Measurements from ENCODE around the gene ZNF407.
"Not testable (repeated sequence)": the region's sequence is repeated elsewhere in the genome, so short reads cannot be mapped to it uniquely, and the experiment has no call there.

ZNF407 gene, protein sequence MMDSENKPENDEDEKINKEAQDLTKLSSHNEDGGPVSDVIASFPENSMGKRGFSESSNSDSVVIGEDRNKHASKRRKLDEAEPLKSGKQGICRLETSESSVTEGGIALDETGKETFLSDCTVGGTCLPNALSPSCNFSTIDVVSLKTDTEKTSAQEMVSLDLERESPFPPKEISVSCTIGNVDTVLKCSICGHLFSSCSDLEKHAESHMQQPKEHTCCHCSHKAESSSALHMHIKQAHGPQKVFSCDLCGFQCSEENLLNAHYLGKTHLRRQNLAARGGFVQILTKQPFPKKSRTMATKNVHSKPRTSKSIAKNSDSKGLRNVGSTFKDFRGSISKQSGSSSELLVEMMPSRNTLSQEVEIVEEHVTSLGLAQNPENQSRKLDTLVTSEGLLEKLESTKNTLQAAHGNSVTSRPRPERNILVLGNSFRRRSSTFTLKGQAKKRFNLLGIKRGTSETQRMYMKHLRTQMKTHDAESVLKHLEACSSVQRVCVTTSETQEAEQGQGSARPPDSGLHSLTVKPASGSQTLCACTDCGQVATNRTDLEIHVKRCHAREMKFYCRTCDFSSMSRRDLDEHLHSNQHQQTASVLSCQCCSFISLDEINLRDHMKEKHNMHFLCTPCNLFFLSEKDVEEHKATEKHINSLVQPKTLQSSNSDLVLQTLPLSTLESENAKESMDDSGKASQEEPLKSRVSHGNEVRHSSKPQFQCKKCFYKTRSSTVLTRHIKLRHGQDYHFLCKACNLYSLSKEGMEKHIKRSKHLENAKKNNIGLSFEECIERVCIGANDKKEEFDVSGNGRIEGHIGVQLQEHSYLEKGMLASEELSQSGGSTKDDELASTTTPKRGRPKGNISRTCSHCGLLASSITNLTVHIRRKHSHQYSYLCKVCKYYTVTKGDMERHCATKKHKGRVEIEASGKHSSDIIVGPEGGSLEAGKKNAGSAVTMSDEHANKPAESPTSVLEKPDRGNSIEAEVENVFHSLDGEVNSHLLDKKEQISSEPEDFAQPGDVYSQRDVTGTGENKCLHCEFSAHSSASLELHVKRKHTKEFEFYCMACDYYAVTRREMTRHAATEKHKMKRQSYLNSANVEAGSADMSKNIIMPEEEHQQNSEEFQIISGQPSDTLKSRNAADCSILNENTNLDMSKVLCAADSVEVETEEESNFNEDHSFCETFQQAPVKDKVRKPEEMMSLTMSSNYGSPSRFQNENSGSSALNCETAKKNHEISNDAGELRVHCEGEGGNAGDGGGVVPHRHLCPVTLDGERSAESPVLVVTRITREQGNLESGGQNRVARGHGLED (N-terminal part only)

DNA sequence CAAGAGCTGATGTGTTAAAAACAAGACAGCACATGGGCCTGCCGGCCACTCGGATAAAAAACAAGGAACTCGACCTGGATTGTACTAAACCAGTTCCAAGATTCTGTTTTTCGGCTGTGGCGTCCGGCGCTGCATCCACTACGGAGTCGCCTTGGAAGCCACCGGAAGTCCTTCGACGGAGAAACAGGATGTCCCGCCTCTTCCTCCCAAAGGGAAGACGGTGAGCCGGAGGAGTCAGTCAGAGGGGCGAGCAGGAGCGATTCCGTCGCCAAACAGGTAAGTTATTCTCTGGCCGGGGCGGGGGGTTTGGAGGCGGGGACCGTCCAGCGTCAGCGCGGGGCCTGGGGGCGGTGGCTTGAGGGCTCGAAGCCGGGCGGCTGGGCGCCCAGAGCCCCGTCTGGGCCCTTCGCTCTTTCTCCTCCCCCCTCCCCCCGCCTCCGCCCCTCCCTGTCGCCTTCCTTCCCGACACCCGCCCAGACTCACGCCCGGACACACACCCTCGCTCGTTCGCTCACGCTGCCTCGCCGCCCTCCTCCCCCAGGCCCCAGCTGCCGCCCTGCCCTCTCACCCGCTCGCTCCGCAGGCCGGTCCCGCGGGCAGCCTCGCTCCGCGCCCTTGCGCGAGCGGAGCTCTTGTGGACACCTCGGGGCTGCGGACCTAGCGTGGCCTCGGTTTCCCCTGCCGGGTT lies at the start of gene ZNF407:
Gene ZNF407, plus strand, starts transcription at position 209 of the 688 bp plus-strand sequence. CDS start 33,150 bp downstream, outside the sequence.
- peak; percentile 73 to 78 for DNase-seq (ENCODE audit: low read depth in 2 of 2)

DNA sequence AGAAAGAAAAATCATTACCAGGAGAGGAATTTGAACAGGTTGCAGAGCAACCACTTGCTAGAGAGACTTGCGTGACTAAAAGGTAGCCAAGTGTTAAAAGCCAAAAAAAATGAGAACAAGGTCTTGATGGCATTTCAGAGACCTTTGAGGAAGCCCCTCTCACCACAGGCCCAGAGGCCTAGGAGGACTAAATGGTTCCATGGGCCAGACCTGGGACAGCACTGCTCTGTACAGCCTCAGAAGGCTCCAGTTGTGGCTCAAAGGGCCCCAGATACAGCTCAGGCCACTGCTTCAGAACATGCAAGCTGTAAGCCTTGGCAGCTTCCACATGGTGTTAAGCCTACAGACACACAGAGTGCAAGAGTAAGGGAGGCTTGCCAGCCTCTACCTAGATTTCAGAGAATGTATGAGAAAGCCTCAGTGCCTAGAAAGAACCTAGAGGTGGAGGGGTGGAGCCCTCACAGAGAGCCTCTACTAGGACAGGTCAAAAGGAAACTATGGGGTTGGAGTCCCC lies 48.0 kb upstream of the ZNF407 start:
- no peak for DNase-seq (ENCODE audit: low read depth in 2 of 2)

DNA sequence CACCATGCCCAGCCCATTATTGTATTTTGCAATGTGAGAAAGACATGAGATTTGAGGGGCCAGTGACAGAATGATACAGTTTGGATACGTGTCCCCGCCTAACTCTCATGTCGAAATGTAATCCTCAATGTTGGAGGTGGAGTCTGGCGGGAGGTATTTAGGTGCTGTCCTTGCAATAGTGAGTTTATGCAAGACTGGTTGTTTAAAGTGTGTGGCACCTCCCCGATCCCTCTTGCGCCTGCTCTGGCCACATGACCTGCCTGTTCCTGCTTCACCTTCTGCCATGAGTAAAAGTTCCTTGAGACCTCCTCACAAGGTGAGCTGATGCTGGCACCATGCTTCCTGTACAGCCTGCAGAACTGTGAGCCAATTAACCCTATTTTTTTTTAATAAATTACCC lies 46.8 kb upstream of the ZNF407 start:
- no peak for DNase-seq (ENCODE audit: low read depth in 2 of 2)

DNA sequence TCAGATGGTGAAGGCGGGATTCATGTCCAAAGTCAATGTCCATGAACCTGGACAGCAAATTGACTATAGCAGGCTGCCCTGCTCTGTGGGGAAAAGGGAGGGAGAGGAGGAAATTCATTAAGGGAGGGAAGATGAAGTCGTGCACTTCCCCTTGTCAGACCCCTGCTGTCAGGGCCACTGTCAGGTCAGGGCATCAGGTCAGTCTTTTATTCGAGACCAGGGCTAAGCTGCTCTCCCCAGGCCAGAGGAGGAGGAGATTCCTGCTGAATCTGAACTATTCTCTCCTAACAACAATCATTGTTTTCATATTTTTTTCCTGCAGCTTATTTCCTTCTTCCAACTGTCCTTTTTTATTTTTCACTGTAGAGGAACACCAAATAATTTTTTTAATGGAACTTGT lies 46.2 kb upstream of the ZNF407 start:
- DNase-seq (ENCODE audit: low read depth in 2 of 2): no peak

DNA sequence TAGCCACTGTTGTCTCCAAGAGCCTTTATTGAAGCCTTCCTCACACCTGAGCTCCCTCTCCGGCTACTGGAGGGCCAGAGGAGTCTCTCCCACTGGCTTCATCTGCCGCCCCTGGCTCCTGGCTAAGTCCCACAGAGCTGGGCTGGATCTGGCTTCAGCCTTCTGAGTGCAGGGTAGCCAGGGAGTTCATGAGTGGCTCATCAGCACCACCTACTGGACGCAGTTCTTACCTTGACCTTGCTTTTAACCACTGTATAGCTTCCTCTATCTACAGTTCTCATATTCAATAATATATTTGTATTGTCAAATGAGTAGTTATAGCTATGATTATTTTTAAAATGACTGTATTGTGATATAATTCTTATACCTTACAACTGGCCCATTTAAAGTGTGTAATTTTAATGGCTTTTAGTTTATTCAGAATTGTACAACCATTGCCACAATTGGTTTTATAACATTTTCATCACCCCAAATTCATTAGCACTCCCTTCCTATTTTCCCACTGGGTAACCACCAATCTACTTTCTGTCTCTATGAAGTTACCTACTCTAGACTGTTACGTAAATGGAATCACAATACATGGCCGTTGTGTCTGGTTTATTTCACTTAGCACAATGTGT lies 45.6 kb upstream of the ZNF407 start:
- peak; percentile 50 to 55 for DNase-seq (ENCODE audit: low read depth in 2 of 2)

DNA sequence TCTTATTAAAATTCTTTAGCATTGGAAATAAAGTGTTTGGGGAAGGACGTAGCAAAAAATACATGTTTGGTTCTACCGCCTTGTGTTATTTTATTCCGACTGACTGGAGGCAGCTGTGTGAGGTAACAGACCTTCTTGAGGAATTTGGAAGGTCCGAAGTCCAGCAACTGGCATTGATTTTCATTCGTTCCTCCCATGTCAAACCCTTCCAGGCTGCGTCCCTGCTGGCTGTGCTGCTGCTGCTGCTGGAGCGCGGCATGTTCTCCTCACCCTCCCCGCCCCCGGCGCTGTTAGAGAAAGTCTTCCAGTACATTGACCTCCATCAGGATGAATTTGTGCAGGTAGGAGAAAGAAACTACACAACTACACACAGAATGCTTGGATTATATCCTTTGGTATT lies 41.5 kb upstream of the ZNF407 start:
- DNase-seq (ENCODE audit: low read depth in 2 of 2): no peak

DNA sequence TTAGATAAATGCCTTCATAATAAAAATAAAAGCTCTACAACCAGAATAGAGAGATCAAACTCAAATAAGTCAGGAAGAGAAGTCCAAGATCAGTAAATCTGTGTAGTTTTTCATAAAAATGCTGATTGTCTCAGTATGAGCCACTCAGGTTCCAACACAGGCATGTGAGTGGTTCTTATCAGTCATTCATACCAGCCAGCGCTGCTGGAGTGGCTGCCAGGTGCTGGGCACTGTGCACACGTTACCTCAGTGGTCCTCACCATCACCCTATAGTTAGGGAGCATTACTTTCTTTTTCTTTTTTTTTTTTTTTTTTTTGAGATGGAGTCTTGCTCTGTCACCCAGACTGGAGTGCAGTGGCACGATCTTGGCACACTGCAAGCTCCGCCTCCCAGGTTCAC lies 39.6 kb upstream of the ZNF407 start:
- DNase-seq (ENCODE audit: low read depth in 2 of 2): no peak

DNA sequence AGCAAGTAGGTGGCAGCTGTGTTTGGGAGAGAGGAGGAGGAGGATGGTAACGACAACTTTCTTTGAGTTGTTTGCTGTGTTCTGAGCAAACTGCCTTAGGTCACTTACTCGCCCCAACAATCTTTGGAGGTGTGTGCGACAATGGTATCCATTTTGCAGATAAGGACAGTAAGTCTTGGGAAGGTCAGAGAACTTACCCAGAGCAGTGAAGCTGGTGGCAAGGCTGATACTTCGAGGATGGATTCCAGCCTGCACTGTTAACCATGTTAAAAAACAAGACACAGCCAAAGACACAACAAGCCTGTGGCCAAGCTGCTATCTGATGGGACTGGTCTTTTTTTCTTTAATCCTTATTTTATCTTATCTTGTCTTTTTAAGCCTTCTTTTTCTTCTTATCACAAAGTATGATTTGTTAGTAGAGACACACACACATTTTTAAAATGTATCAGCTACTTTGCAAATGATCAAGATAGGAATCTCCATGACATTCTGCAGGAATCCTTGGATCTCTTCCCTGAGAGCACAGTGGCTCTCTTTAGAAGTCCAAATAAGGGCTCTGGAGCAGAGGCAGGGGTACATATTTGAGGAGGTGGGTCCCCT lies 35.4 kb upstream of the ZNF407 start:
- DNase-seq (ENCODE audit: low read depth in 2 of 2): no peak

DNA sequence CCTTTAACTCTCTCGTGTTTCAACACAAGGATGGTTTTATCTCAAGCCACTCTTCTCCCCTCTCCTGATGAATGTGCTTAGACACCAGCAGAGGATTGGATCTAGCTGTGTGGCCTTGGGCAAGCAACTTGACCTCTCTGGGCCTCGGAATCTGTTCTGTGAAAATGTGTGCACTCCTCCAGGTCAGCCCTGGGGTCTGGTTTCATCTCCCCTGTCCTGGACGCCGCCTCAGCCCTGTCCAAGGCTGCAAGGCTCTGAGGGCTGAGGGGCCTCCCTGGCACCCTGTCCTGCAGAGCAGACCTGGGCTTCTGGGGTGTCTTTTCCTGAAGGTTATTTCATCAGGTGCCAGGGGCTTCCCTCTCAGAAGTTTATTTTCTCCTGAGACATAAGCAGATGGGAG lies 34.9 kb upstream of the ZNF407 start:
- no peak for DNase-seq (ENCODE audit: low read depth in 2 of 2)

DNA sequence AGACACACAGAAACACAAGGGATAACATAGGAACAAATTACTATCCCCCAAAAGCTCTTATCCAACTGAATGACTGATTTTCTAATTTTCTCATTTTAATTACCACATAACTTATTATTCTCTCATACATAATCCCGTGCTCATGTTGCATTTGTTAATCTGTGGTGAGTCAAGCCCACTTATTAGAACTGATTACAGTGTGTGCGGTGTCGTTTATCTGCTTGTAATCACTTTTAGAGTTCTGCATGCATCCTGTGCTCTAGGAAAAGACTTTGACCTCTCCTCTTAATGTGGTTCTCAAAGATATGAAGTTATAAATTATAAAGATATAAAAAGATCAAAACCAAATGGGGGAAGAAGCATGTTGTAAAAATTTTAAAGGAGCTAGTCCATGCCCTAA lies 33.7 kb upstream of the ZNF407 start:
- no peak for DNase-seq (ENCODE audit: low read depth in 2 of 2)

DNA sequence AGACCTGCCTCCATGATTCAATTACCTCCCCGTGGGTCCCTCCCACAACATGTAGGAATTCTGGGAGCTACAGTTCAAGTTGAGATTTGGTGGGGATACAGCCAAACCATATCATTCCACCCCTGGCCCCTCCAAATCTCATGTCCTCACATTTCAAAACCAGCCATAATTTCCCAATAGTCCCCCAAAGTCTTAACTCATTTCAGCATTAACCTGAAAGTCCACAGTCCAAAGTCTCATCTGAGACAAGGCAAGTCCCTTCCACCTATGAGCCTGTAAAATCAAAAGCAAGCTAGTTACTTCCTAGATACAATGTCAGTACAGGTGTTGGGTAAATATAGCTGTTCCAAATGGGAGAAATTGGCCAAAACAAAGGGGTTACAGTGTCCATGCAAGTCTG lies 32.5 kb upstream of the ZNF407 start:
- DNase-seq (ENCODE audit: low read depth in 2 of 2): not testable (repeated sequence)

DNA sequence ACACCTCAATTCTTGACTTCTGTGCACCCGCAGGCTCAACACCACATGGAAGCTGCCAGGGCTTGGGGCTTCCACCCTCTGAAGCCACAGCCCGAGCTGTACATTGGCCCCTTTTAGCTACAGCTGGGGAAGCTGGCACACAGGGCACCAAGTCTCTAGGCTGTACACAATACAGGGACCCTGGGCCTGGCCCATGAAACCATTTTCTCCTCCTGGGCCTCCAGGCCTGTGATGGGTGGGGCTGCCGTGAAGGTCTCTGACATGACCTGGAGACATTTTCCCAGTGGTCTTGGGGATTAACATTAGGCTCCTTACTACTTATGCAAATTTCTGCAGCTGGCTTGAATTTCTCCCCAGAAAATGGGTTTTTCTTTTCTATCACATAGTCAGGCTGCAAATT lies 31.7 kb upstream of the ZNF407 start:
- not testable (repeated sequence) for DNase-seq (ENCODE audit: low read depth in 2 of 2)

DNA sequence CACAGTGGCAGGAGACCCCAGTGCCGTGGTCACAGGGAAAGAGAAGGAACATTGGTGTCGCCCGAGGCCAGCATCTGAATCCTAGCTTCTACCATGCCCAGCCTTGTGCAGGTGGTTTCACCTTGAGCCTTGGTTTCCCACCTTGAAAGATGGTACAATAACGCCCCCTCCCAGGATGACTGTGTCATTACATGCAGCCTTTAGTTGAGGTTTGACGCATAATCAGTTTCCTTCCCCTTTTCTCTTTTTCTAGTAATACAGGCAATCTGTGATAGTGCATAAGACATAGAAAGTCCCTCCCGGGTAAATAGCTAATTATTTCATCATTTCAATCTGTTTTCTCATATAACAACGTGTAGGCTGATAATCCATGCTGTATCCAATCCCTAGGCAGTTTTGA lies 29.8 kb upstream of the ZNF407 start:
- no peak for DNase-seq (ENCODE audit: low read depth in 2 of 2)

DNA sequence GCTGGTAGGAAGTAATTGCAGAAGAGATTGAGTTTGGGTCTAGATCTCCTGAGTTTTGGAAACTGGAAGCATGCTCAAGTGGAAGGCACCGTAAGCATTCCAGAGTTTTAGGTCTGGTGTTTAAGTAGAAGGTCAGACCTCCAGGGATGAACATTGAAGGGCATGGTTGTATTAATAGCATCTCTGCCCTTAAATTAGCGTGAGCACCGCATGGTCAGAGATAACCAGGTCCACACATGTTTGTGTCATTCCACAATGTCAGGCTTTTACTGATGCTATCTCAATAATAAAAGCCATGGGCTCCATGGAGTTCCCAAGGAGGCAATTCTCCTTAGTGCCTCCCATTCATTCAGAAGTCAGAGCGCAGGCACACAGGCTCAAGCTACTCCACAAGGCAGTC lies 28.3 kb upstream of the ZNF407 start:
- no peak for DNase-seq (ENCODE audit: low read depth in 2 of 2)

DNA sequence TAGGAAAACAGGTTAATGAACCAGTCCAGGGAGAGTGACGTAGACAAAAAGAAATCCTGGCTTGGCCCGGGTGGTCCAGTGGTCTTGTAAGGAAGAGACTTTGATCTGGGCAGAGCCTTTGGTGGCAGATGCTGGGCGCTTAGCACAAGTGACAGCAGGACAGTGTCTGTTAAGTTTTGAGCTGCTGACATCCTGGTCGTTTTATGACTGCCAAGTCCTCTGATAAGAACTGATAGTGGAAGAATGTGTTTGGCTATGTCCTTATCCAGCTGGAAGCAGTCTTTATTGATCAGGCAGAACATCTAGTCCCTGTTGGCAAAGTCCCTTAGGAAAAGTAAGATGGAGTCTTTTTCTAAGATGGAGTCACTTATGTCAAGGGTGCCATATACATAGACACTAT lies 27.4 kb upstream of the ZNF407 start:
- DNase-seq (ENCODE audit: low read depth in 2 of 2): no peak

DNA sequence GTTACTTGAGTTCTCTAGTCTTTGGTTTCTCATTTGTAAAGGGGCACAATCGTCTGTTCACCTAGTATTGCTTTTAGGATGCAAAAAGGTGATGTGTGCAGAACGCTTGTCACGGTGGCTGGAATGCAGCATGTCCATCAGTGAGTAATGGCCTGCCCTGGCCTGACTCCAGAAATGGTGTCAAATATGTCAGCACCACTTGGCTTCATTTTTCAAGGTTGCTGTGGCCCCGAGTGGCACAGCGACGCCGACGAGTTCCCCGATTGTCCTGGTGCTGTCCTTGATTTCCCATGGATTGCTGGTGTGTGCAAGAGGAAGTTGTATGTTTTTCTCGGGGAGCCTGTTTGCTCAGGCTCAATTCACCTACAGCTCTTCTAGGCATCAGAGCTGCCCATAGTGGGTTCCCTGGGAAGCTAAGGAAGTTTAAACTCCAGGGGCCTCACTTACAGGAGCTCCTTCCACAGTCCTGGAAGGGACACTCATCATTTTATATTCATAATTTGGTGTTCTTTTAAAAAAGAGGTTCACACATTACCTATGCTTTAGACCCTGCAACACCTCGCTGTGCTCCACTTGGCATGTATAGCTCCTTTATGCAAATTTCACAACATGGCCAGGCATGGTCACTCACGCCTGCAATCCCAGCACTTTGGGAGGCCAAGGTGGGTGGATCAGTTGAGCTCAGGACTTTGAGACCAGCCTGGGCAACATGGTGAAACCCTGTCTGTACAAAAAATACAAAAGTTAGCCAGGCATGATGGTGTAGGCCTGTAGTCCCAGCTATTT lies 25.6 kb upstream of the ZNF407 start:
- DNase-seq (ENCODE audit: low read depth in 2 of 2): no peak

DNA sequence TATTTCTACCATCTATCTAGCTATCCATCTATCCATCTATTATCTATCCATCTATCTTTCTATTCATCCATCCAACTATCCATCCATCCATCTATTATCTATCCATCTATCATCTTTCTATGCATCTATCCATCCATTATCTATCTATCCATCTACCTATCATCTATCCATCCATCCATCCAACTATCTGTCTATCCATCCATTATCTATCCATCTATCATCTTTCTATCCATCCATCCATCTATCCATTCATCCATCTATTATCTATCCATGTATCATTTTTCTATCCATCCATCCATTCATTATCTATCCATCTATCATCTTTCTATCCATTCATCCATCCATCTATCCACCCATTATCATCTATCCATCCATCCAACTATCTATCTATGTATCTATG lies 24.6 kb upstream of the ZNF407 start:
- no peak for DNase-seq (ENCODE audit: low read depth in 2 of 2)

DNA sequence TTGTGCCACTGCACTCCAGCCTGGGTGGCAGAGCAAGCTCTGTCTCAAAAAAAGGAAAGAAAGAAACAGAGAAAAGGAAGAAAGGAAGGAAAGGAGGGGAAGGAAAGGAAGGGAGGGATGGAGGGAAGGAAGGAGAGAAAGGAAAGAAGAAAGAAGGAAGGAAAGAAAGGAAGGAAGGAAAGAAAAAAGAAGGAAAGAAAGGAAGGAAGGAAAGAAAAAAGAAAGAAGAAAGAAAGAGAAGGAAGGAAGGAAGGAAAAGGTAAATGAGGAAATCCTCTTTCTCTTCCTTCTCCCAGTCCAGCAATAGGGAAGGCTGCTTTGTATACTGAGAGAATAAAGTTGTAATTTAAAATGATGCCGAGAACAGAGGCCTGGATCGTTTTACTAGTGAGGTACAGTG lies 22.8 kb upstream of the ZNF407 start:
- DNase-seq (ENCODE audit: low read depth in 2 of 2): no peak

DNA sequence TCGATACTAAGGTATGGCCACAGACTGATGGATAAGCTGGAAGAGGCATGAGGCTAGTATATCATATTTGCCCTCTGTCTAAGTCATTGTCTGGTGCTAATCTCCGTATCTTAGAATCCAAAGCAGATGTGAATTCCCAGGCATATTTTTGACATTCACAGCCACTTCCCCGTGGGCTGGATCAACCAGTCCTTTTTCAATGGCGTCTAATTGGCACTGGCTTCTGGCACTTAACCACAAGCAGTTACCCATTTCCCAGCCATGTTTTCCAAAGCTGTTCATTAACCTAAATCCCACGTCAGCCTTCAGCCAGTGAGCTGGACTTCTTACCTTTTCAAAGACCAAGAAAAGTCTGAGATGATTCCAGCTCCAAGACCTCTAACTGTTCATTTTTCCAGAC lies 20.7 kb upstream of the ZNF407 start:
- no peak for DNase-seq (ENCODE audit: low read depth in 2 of 2)

Measured in stimulated activated CD8-positive, alpha-beta memory T cell treated with anti-CD3 and anti-CD28 coated beads, Interleukin-15, amount 100 ng/mL, for 48 hours (primary cell).